Vagina (tissue), 2 donors: ENCODE results near the gene TTLL11. TPM values are rescaled to one million over a fixed set of nuclear protein-coding genes. Genes with fewer than 3 reads are reported as not detected.
A peak's percentile ranks its signal among the peaks of the same experiment; 100 is the strongest.

Experiments used
- DNase-seq, 2 donors: peaks; one replicate each; pipeline ENCODE4 v3.0.0-alpha.2; 2017; ENCODE audit errors: extremely low spot score in 2 of 2
- H3K27ac ChIP-seq: fragments of 200-600 bp; sonication (generic); one replicate; pipeline ENCODE4 v1.5.1; 2019
- H3K27me3 ChIP-seq: fragments of 200-600 bp; sonication (generic); one replicate; pipeline ENCODE4 v1.5.1; 2019
- H3K36me3 ChIP-seq, 2 donors: fragments of 200-600 bp; sonication (generic); one replicate each; pipeline ENCODE4 v1.5.1; 2017 to 2019
- H3K4me1 ChIP-seq: fragments of 200-600 bp; sonication (generic); one replicate; pipeline ENCODE4 v1.5.1; 2019
- H3K4me3 ChIP-seq, 2 donors: fragments of 200-600 bp; sonication (generic); 1 replicate in 1 of 2; 2 replicates in 1 of 2; pipeline ENCODE4 v1.5.1; 2016 to 2019
- H3K9me3 ChIP-seq: fragments of 200-600 bp; sonication (generic); one replicate; pipeline ENCODE4 v1.5.1; 2019
- POLR2A ChIP-seq, 2 donors: fragments of 450-650 bp; IDR thresholded peaks; one replicate each; pipeline ENCODE4 v1.6.1; 2017; ENCODE audit warnings: antibody characterized with exemption in 2 of 2, mild to moderate bottlenecking in 2 of 2, moderate library complexity in 2 of 2
- POLR2AphosphoS5 ChIP-seq, 2 donors: sonication (generic); formaldehyde crosslinking; IDR thresholded peaks; one replicate each; pipeline ENCODE4 v1.9.0; 2017; ENCODE audit warnings: antibody characterized with exemption in 2 of 2, mild to moderate bottlenecking in 2 of 2, low read depth in 1 of 2; ENCODE audit not compliant: insufficient read depth in 1 of 2
- intact Hi-C: fragments of 100-400 bp; cut with DNase I; formaldehyde crosslinking; loops from one replicate; pipeline ENCODE4 v1.15.1; 2023
- total RNA-seq: library from RNA; depleted of rRNA; stranded (reverse); fragments of >200 nt; gene quantifications from one replicate; pipeline ENCODE4 v1.2.3, GENCODE V29; 2016
- TF ChIP-seq, protein P1 (sequence below), 3 experiments: fragments of 450-650 bp in 2 of 3; fragments of 200-600 bp in 1 of 3; sonication (generic) in 1 of 3; IDR thresholded peaks; one replicate each; pipeline ENCODE4 v1.5.1; 2017 to 2019; ENCODE audit warnings: antibody characterized with exemption in 3 of 3, mild to moderate bottlenecking in 2 of 3, moderate library complexity in 2 of 3

Gene TTLL11
- total RNA-seq, 1 donor from 2014 or later = 11.0 TPM

DNA sequence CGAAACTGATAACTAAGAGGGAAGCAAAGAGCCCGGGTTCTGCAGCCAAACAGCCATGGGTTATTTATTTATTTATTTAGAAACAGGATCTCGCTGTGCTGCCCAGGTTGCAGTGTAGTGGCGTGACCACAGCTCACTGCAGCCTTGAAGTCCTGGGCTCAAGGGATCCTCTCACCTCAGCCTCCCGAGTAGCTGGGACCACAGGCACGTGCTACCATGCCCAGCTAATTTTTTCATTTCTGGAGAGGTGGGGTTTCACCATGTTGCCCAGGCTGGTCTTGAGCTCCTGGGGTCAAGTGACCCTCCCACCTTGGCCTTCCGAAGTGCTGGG, 42.4 kb upstream of the TTLL11 start:
- Histone ChIP-seq H3K4me1 (no peaks in the 10 kb centered on the region), H3K27me3 (no peaks in the 10 kb centered on the region), H3K27ac (no peak overlapping the region), H3K9me3 (no peaks in the 10 kb centered on the region), H3K4me3 (no peak overlapping the region), H3K36me3 (no peaks in the 10 kb centered on the region)
- DNase-seq = no peak
- intact Hi-C loops = no loop called here
- TF ChIP-seq POLR2A (IDR thresholded peaks at IDR 0.05) (no peak), POLR2AphosphoS5 (IDR thresholded peaks at IDR 0.05; ENCODE audit: insufficient read depth in 1 of 2, low read depth in 1 of 2) (no peak)
- TF ChIP-seq, protein P1, sequence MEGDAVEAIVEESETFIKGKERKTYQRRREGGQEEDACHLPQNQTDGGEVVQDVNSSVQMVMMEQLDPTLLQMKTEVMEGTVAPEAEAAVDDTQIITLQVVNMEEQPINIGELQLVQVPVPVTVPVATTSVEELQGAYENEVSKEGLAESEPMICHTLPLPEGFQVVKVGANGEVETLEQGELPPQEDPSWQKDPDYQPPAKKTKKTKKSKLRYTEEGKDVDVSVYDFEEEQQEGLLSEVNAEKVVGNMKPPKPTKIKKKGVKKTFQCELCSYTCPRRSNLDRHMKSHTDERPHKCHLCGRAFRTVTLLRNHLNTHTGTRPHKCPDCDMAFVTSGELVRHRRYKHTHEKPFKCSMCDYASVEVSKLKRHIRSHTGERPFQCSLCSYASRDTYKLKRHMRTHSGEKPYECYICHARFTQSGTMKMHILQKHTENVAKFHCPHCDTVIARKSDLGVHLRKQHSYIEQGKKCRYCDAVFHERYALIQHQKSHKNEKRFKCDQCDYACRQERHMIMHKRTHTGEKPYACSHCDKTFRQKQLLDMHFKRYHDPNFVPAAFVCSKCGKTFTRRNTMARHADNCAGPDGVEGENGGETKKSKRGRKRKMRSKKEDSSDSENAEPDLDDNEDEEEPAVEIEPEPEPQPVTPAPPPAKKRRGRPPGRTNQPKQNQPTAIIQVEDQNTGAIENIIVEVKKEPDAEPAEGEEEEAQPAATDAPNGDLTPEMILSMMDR (IDR thresholded peaks at IDR 0.05) = no peak

DNA sequence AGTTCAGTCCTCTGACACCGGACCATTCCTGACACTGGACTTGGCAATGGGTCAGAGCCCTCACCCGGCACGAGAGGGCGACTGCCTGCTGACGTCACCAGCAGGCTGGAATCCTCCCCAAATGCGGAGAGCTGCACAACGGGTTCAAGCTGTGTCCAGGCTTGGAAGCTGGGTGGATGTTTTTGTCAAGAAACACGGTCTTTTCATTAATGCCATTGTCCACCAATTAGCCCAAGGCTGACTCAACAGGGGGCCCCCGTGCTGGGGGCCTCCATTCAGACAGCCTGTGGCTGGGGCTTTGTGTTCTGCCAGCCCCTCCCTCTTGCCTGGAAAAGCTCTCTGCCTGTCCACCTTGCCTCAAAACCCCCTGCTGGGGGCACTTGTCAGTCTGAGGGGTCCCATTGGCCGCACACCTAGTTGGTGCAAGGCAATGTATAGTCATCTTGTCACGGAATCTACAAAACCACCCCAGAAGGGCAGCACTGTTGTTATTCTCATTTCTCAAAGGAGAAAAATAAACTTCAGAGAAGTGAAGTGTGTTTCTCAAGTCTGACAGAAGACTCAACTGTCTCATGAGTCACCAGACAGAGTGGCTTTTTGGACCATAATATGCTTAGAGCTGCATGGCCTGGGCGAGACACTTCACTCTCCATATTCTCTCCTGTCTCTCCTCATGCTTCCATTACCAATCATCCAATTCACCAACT, 41.9 kb upstream of the TTLL11 start:
- H3K27ac ChIP-seq = no peak overlapping the region
- intact Hi-C loops = no loop called here
- peak in 1 of 2 donors; percentile 70 for DNase-seq

DNA sequence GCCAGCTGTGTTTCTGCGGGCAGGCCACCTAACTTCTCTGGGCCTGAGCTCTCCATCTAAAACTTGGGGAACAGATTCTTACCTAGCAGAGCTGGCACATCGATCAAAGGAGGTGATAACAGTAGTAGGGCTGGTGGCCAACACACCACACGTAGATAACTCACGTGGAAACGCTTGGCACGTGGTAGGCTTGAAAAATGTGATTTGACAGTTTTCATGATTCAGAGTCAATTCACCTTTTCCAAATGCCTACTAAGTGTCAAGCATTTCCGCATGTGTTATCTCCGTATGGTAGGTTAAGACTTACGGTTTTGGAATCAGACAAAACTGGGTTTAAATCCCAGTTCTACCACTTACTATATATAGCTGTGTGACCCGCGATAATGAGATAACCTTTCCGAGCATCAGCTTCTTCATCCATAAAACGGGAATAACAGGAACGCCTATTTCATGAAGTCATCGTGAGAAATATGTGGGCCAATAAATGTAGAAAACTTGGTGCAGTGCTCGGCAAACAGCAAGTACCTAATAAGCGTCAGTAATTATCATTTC, 41.0 kb upstream of the TTLL11 start:
- intact Hi-C loops = no loop called here
- Histone ChIP-seq H3K27me3 (no peaks in the 10 kb centered on the region), H3K4me3 (no peak overlapping the region), H3K36me3 (no peaks in the 10 kb centered on the region), H3K9me3 (no peaks in the 10 kb centered on the region), H3K4me1 (no peaks in the 10 kb centered on the region), H3K27ac (no peak overlapping the region)
- TF ChIP-seq POLR2A (IDR thresholded peaks at IDR 0.05) = no peak
- TF ChIP-seq, protein P1 (IDR thresholded peaks at IDR 0.05) = no peak
- TF ChIP-seq POLR2AphosphoS5 (IDR thresholded peaks at IDR 0.05; ENCODE audit: insufficient read depth in 1 of 2, low read depth in 1 of 2) = peak in 1 of 2 donors; percentile 7
- DNase-seq = no peak

More for the DNA sequence above, 41.9 kb upstream of the TTLL11 start:
- Histone ChIP-seq H3K36me3 (no peaks in the 10 kb centered on the region), H3K4me1 (no peaks in the 10 kb centered on the region), H3K4me3 (no peak overlapping the region), H3K9me3 (no peaks in the 10 kb centered on the region), H3K27me3 (no peaks in the 10 kb centered on the region)
- TF ChIP-seq POLR2AphosphoS5 (IDR thresholded peaks at IDR 0.05; ENCODE audit: insufficient read depth in 1 of 2, low read depth in 1 of 2) (no peak), POLR2A (IDR thresholded peaks at IDR 0.05) (no peak)
- TF ChIP-seq, protein P1 (IDR thresholded peaks at IDR 0.05) = no peak

DNA sequence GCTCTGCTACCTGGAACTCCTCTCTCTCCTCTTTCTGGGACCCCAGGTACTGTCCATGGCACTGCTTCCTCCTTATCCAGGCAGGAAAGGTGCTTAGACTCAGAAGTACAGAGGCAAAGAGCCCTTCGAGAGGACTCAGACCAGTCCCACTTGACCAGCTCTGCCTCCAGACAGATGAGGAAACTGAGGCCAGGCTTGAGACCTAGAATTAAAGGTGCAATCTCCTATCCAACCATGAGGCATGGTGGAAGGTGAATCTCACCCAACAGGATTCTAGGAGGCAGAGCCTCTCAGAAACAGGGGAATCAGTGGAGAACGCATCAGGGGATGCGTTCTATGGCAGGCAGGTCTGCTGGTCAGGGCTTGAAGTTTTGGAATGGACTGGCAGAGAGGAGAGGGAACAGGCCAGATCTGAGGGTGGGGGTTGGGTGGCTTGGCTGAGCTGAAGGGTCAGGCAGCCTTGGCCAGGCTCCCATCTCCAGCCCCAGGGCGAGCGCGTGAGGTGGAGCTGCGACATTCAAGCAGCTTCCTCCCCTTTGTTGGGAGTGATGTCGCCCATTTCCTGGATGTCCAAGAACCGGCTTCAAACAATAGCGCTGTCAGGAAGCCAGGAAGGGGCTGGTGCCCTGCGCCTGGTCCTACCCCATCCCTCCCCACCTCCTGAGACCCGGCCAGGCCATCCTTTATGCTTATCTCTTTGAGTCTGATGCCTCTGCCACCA, 40.3 kb upstream of the TTLL11 start:
- H3K4me1 ChIP-seq = no peaks in the 10 kb centered on the region
- intact Hi-C loops = no loop called here
- peak in 1 of 2 donors; percentile 42 for TF ChIP-seq POLR2AphosphoS5 (IDR thresholded peaks at IDR 0.05; ENCODE audit: insufficient read depth in 1 of 2, low read depth in 1 of 2)
- TF ChIP-seq POLR2A (IDR thresholded peaks at IDR 0.05) = no peak
- H3K4me3 ChIP-seq = no peak overlapping the region
- H3K27ac ChIP-seq = no peak overlapping the region
- no peaks in the 10 kb centered on the region for H3K27me3 ChIP-seq
- DNase-seq = peak in 1 of 2 donors; percentile 93
- no peaks in the 10 kb centered on the region for H3K36me3 ChIP-seq
- no peaks in the 10 kb centered on the region for H3K9me3 ChIP-seq

DNA sequence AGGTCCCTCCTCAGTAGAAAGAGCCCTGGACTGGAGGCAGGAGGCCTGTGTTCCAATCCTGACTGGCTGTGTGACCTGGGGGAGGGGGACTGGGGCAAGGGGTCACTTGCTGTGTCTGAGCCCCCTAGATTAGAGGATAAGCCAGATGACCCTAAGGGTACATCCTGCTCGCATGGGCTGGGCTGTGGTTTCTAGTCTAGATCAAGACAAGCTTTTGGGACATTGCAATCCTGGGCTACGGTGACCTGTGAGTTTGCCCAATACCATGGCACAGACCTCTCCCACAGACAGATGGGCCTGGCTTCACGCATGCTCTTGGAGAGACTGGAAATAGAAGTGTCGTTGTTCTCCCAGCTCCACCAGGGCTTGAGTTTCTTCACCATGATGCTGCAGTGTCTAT, 39.4 kb upstream of the TTLL11 start:
- intact Hi-C loops = no loop called here
- Histone ChIP-seq H3K36me3 (no peaks in the 10 kb centered on the region), H3K4me1 (no peaks in the 10 kb centered on the region), H3K27me3 (no peaks in the 10 kb centered on the region), H3K27ac (no peak overlapping the region), H3K9me3 (no peaks in the 10 kb centered on the region), H3K4me3 (no peak overlapping the region)
- DNase-seq = no peak
- TF ChIP-seq, protein P1 (IDR thresholded peaks at IDR 0.05) = no peak
- no peak for TF ChIP-seq POLR2A (IDR thresholded peaks at IDR 0.05)
- no peak for TF ChIP-seq POLR2AphosphoS5 (IDR thresholded peaks at IDR 0.05; ENCODE audit: insufficient read depth in 1 of 2, low read depth in 1 of 2)
